Chondrocyte (in vitro differentiated cells): Measurements from ENCODE around the gene PYGO2. TPM values are rescaled to one million over a fixed set of nuclear protein-coding genes. Genes with fewer than 3 reads are reported as not detected.
"Not testable (repeated sequence)": the region's sequence is repeated elsewhere in the genome, so short reads cannot be mapped to it uniquely, and the experiment has no call there.

Source experiments
- DNase-seq: peaks from one replicate; pipeline ENCODE4 v3.0.0; 2021; ENCODE audit warnings: mixed read lengths, low spot score
- H3K27ac Mint-ChIP-seq: one replicate; pipeline ENCODE4 v1.8.0; 2021; ENCODE audit warnings: mild to moderate bottlenecking, moderate library complexity, mixed read lengths; ENCODE audit not compliant: unreplicated experiment
- H3K27me3 Mint-ChIP-seq: 2 replicates; pipeline ENCODE4 v1.8.0; 2021; ENCODE audit warnings: low read depth, mixed read lengths
- H3K36me3 Mint-ChIP-seq: 2 replicates; pipeline ENCODE4 v1.8.0; 2021; ENCODE audit warnings: low read depth, mixed read lengths
- H3K4me1 Mint-ChIP-seq: 2 replicates; pipeline ENCODE4 v1.8.0; 2021; ENCODE audit warnings: low read depth, mild to moderate bottlenecking, mixed read lengths
- H3K4me3 Mint-ChIP-seq: one replicate; pipeline ENCODE4 v1.8.0; 2021; ENCODE audit warnings: mild to moderate bottlenecking, moderate library complexity, mixed read lengths; ENCODE audit not compliant: unreplicated experiment
- H3K9me3 Mint-ChIP-seq: 2 replicates; pipeline ENCODE4 v1.8.0; 2021; ENCODE audit warnings: low read depth, mixed read lengths
- total RNA-seq: library from RNA; stranded (reverse); gene quantifications from 3 replicates; pipeline ENCODE4 v1.2.1, GENCODE V29; 2021
- TF ChIP-seq, protein P1 (sequence below): fragments of 200-600 bp; sonication (generic); IDR thresholded peaks from 2 replicates; pipeline ENCODE4 v1.5.0; 2021; ENCODE audit warnings: antibody characterized with exemption, mild to moderate bottlenecking, moderate library complexity

The PYGO2 gene
- total RNA-seq, 1 donor from 2014 or later, result 24.0 TPM

DNA sequence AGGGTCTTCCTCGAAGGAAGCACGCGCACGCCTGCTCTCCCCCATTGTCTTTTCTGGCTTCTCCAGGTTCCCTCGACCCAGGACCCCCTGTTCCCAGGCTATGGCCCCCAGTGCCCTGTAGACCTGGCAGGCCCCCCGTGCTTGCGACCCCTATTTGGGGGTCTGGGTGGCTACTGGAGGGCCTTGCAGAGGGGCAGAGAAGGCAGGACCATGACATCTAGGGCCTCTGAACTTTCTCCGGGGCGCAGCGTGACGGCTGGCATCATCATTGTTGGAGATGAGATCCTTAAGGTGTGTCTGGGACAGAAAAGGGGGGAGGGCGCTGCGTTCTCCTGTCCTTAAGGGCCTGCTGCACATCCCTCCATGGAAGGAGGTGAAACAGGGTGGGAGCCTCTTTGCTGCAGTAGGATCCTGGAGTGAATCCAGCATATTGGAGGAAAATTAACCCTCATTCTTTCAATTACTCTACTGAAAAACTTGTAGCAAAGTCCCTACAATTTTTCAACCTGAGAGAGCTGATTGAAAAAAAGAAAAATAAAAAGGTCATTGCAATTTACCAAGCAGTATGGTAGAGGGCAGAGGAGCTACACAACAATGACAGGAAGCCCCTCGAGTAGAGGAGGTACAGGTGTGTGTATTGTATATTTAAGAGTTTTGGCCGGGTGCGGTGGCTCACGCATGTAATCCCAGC, 22.3 kb upstream of the PYGO2 start:
- H3K27ac Mint-ChIP-seq, result no peak overlapping the region
- H3K27me3 Mint-ChIP-seq, result no peaks in the 10 kb centered on the region
- peaks cover 3% of the 10 kb centered on the region for H3K36me3 Mint-ChIP-seq
- DNase-seq, result peak; percentile 58
- TF ChIP-seq, protein P1, sequence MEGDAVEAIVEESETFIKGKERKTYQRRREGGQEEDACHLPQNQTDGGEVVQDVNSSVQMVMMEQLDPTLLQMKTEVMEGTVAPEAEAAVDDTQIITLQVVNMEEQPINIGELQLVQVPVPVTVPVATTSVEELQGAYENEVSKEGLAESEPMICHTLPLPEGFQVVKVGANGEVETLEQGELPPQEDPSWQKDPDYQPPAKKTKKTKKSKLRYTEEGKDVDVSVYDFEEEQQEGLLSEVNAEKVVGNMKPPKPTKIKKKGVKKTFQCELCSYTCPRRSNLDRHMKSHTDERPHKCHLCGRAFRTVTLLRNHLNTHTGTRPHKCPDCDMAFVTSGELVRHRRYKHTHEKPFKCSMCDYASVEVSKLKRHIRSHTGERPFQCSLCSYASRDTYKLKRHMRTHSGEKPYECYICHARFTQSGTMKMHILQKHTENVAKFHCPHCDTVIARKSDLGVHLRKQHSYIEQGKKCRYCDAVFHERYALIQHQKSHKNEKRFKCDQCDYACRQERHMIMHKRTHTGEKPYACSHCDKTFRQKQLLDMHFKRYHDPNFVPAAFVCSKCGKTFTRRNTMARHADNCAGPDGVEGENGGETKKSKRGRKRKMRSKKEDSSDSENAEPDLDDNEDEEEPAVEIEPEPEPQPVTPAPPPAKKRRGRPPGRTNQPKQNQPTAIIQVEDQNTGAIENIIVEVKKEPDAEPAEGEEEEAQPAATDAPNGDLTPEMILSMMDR, result no peak
- H3K9me3 Mint-ChIP-seq, result no peaks in the 10 kb centered on the region
- H3K4me1 Mint-ChIP-seq, result peaks cover 6% of the 10 kb centered on the region
- no peak overlapping the region for H3K4me3 Mint-ChIP-seq

DNA sequence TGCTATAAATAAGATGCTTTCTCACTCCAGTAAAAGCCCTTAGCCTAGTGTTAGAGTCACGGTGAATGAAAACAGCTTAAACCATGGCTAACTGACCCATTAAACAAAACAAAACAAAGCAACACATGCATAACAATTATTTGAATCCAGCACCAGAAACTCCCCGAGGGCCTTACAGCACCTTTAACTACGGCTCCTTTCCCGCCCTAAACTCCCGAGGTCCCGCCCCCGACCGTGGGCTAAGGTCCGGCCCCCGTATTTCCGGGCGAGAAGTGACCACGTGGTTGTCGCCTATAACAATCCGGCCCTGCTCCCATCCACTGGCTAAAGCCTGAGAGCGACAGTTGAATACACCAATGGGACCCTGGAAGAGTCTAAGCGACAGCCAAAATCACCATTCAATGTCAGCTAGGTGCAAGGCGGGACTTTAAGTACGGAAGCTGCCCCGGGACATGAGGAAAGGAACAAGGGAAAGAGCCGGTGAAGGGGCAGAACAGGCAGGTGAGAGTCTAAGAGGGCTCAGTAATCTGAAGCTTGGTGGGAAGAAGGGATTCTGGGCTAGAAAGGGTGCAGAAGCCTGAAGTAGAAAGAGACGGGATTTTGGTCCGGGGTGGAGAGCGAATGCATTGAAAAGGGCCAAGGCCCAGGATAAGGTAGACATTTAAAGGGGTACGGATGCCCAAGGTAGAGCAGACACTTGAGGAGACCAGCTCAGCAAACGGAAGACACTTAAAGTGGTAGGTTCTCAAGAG, 21.5 kb upstream of the PYGO2 start, which contains the start of gene FLAD1:
Gene FLAD1, plus strand, starts transcription at position 448 of the 752 bp plus-strand sequence. CDS start 351 bp downstream, outside the sequence.
- H3K9me3 Mint-ChIP-seq, result no peaks in the 10 kb centered on the region
- H3K4me3 Mint-ChIP-seq, result no peak within 1 kb of the TSS
- no peaks in the 10 kb centered on the region for H3K27me3 Mint-ChIP-seq
- TF ChIP-seq, protein P1, result no peak
- no peaks in the 10 kb centered on the region for H3K36me3 Mint-ChIP-seq
- DNase-seq, result peak; percentile 96
- H3K4me1 Mint-ChIP-seq, result peaks cover 6% of the 10 kb centered on the region
- H3K27ac Mint-ChIP-seq, result no peak within 1 kb of the TSS

DNA sequence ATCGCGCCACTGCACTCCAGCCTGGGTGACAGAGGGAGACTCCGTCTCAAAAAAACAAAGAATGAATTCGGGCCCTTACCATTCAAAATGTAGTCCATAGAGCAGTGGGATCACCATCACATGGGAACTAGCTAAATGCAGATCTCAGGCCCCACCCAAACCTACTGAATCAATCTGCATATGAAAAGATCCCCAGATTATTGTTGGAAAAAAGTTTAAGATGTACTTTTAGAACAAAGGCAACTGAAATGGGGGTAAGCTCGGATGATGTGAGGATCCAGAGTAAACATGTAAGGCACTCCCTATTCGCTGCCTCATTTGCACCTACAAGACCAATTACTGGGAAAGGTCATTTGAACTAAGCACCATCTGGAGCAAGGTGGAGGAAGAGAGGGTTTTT, 20.8 kb upstream of the PYGO2 start:
- TF ChIP-seq, protein P1, result no peak
- H3K4me1 Mint-ChIP-seq, result peaks cover 8% of the 10 kb centered on the region
- no peak overlapping the region for H3K4me3 Mint-ChIP-seq
- no peak for DNase-seq
- no peaks in the 10 kb centered on the region for H3K36me3 Mint-ChIP-seq
- H3K27ac Mint-ChIP-seq, result no peak overlapping the region
- no peaks in the 10 kb centered on the region for H3K27me3 Mint-ChIP-seq
- no peaks in the 10 kb centered on the region for H3K9me3 Mint-ChIP-seq

DNA sequence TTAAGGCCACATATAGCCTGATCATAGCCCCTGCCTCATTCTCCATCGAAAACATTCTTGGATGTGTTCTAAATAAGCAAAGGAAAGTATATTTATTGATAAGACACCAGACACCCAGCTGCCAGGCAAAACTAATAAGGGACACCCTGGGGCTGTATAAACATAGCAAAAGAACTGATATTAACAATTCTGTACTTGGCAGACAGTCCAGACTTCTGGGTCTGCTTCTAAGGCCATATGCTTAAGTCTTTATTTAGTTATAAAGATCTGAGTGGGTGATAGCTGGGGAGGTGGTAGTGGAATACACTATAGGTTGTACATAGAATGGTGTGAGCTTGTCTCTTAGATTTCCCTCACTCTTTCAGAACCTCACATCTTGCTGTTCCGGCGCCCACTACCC, 16.8 kb upstream of the PYGO2 start:
- no peaks in the 10 kb centered on the region for H3K9me3 Mint-ChIP-seq
- H3K4me1 Mint-ChIP-seq, result peaks cover 3% of the 10 kb centered on the region
- H3K4me3 Mint-ChIP-seq, result no peak overlapping the region
- no peak for DNase-seq
- H3K27me3 Mint-ChIP-seq, result no peaks in the 10 kb centered on the region
- TF ChIP-seq, protein P1, result no peak
- H3K36me3 Mint-ChIP-seq, result no peaks in the 10 kb centered on the region
- no peak overlapping the region for H3K27ac Mint-ChIP-seq

DNA sequence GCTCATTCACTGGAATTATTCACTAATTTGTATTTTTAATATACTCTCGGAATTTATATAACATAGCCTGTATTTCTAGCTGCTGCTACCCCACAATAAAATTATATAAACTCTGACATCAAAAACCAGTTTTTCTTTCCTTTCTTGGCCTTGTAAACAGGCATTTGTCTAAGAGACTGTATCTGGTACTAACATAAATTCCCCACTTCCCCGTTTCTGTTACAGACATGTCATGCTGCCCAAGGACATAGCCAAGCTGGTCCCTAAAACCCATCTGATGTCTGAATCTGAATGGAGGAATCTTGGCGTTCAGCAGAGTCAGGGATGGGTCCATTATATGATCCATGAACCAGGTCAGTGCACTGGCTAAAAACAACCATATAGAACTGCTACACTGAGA, 16.2 kb upstream of the PYGO2 start:
- not testable (repeated sequence) for DNase-seq, H3K4me1 Mint-ChIP-seq, H3K27me3 Mint-ChIP-seq, H3K36me3 Mint-ChIP-seq, H3K9me3 Mint-ChIP-seq, H3K4me3 Mint-ChIP-seq, H3K27ac Mint-ChIP-seq
